Stimulated activated naive CD8-positive, alpha-beta T cell treated with anti-CD3 and anti-CD28 coated beads, Interleukin-15, Interleukin-2, amounts not matched to agents 100 ng/mL and 50 ng/mL, for 24 hours (primary cell): Measurements from ENCODE around the gene SERPINB5.
"Not testable (repeated sequence)": the region's sequence is repeated elsewhere in the genome, so short reads cannot be mapped to it uniquely, and the experiment has no call there.

Experiments
- H3K27ac Mint-ChIP-seq: one replicate; pipeline ENCODE4 v1.8.0; 2021; ENCODE audit warnings: mild to moderate bottlenecking, mixed read lengths
- H3K27me3 Mint-ChIP-seq: one replicate; pipeline ENCODE4 v1.8.0; 2021; ENCODE audit warnings: mixed read lengths
- H3K36me3 Mint-ChIP-seq: one replicate; pipeline ENCODE4 v1.8.0; 2021; ENCODE audit warnings: low read depth, mixed read lengths
- H3K4me1 Mint-ChIP-seq: one replicate; pipeline ENCODE4 v1.8.0; 2021; ENCODE audit warnings: low read depth, mixed read lengths
- H3K4me3 Mint-ChIP-seq: one replicate; pipeline ENCODE4 v1.8.0; 2021; ENCODE audit warnings: mild to moderate bottlenecking, mixed read lengths
- H3K9me3 Mint-ChIP-seq: one replicate; pipeline ENCODE4 v1.8.0; 2021; ENCODE audit warnings: mixed read lengths

SERPINB5 gene

DNA sequence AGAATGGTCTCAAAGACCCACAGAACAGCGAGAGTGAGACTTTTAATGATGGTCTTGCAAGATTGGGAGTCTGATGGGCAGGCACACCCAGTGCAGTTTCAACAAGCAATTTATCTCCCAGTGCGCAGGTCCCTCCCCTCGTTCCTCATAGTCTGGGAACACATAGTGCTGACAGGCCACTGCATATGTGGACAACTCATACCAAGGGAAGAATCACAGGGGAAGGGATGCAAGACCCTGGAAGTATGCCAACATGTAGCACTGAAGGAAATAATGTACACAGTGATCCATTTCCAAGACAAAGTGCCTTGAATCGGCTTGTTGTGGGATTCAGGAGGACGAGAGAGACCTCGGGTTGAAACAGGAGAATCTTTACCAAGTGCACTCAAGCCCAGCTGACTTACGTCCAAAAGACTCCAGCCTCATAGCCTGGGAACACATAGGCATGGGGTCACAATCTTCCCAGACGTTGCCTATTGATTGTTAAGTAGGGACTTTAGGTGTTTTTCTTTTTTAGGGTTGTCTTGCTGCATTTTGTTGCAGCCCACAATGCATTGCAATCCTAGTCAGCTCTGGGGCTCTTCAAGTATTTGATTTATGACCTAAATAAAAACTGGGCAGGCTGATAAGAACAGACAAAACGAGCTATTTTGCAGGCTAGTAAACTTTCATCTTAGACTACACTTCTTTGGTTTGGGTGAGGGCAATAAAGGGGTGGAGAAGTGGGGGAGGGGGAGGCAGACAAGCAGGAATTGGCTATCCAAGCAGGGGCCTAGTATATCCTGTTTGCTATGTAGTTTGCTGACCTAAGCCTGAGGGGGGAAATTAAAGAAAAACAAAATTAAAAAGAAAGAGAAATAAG lies 24.7 kb upstream of the SERPINB5 start:
- Mint-ChIP-seq H3K4me1 (no peaks in the 10 kb centered on the region), H3K4me3 (no peak overlapping the region), H3K9me3 (no peaks in the 10 kb centered on the region), H3K36me3 (no peaks in the 10 kb centered on the region), H3K27ac (no peak overlapping the region), H3K27me3 (no peaks in the 10 kb centered on the region)

DNA sequence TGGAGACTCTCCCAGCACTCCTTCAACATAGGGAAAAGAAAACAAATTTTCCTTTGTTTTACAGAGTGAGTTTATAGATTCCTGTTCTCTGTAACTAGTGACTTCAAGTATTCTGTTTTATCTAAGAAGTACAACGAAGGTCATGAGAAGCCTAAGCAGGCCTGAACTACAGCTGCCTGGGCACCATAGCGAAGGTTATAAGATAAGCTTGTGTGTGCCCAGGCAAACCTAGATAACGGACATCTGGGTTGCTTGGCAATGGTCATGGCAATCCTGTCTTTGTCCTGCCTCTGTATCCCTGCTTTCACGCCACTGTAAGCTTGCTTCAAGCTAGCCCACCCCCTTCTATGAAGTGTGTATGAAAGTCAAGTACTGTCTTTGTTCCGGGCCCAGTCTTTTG lies 24.0 kb upstream of the SERPINB5 start:
- H3K36me3 Mint-ChIP-seq, H3K4me3 Mint-ChIP-seq, H3K27me3 Mint-ChIP-seq, H3K4me1 Mint-ChIP-seq, H3K27ac Mint-ChIP-seq, H3K9me3 Mint-ChIP-seq: not testable (repeated sequence)

DNA sequence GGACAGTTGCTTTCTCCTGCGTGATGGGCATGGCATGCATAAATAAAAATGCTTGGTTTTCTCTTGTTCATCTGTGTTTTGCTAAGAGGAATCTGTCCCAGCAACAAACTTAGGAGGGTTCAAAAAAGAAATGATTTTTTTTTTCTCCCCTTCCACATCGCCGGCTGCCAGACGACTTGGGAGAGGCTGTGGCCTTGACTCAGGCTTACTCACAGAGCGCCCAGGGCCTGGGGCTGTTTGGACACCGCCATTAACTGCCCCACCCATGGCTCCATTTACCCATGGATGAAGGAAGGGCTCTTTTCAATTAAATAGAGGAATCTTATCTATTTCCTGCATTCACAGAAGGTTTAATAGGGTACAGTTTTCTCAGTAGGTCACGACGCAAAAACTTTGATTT lies 22.3 kb upstream of the SERPINB5 start:
- Mint-ChIP-seq H3K9me3 (no peaks in the 10 kb centered on the region), H3K4me3 (no peak overlapping the region), H3K4me1 (no peaks in the 10 kb centered on the region), H3K27ac (no peak overlapping the region), H3K27me3 (no peaks in the 10 kb centered on the region), H3K36me3 (no peaks in the 10 kb centered on the region)

DNA sequence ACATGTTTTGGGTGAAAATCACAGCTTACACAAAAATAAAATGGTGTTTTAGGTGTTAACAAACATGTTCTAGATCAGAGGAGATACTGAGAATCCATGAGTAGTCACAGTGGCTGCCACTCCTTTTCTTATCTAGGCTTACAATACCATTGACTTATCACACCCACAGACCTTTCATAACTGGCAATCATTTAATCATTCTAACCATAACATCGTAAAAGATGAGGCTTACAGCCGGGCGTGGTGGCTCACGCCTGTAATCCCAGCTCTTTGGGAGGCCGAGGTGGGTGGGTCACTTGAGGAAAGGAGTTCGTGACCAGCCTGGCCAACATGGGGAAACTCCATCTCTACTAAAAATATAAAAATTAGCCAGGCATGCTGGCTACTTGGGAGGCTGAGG lies 18.8 kb upstream of the SERPINB5 start:
- Mint-ChIP-seq H3K9me3 (no peaks in the 10 kb centered on the region), H3K27ac (no peak overlapping the region), H3K27me3 (peaks cover 4% of the 10 kb centered on the region), H3K4me1 (no peaks in the 10 kb centered on the region), H3K36me3 (no peaks in the 10 kb centered on the region), H3K4me3 (no peak overlapping the region)

DNA sequence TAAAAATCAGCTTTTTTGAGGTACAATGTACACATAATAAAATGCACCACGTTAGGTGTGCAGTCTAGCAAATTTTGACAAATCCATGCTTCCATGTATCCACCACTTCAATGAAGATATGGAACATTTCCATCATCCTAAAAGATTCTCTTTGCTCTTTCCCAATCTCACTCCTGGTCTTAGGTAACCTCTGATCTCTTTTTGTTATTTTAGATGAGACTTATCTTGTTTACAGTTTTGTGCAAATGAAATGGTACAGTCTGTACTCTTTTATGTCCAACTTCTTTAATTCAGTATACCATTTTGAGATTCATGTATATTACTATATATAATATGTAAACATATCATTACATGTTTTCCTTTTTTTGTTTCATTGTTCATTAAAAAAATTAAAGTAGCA lies 16.3 kb upstream of the SERPINB5 start:
- Mint-ChIP-seq H3K27ac (no peak overlapping the region), H3K9me3 (no peaks in the 10 kb centered on the region), H3K36me3 (no peaks in the 10 kb centered on the region), H3K27me3 (peaks cover 16% of the 10 kb centered on the region), H3K4me1 (peaks cover 4% of the 10 kb centered on the region), H3K4me3 (no peak overlapping the region)

DNA sequence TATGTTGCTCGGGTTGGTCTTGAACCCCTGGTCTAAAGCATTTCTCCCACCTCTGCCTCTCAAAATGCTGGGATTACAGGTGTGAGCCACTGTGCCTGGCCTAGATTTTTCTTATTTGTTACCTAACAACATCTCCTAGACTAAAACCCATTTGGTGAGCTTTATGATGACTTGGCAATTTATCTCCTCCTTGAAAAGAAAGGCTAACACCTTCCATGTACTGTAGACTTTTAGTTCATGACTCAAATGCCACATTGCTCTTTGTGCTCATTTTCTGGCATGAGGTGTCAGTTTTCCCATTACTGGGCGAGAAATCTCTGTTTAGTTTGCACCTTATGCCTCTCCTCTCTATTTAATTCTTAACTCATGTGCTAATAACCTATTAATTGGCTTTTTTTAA lies 12.3 kb upstream of the SERPINB5 start:
- Mint-ChIP-seq H3K4me1 (peaks cover 4% of the 10 kb centered on the region), H3K27me3 (peaks cover 16% of the 10 kb centered on the region), H3K4me3 (no peak overlapping the region), H3K27ac (no peak overlapping the region), H3K9me3 (no peaks in the 10 kb centered on the region), H3K36me3 (no peaks in the 10 kb centered on the region)

DNA sequence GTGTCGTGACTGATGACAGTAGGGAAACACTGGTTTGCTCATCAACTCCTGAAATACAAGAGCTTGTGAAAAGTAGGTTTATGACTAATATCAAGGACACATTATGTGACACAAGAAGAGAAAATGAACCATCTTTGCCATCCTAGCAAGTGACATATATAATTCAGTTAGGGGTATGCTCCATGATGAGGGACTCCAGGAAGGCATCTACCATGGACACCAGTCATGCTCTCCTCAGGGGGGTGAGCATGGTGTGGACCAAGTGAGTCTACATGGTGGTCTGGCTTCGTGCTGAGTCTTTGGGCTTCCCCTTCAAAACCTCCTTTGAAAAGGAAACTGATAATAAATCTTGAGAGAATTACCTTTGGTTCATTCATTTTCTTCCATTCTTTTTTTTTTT lies 11.7 kb upstream of the SERPINB5 start:
- H3K9me3 Mint-ChIP-seq: no peaks in the 10 kb centered on the region
- no peak overlapping the region for H3K27ac Mint-ChIP-seq
- peaks cover 4% of the 10 kb centered on the region for H3K4me1 Mint-ChIP-seq
- H3K36me3 Mint-ChIP-seq: no peaks in the 10 kb centered on the region
- H3K4me3 Mint-ChIP-seq: no peak overlapping the region
- peaks cover 16% of the 10 kb centered on the region for H3K27me3 Mint-ChIP-seq

DNA sequence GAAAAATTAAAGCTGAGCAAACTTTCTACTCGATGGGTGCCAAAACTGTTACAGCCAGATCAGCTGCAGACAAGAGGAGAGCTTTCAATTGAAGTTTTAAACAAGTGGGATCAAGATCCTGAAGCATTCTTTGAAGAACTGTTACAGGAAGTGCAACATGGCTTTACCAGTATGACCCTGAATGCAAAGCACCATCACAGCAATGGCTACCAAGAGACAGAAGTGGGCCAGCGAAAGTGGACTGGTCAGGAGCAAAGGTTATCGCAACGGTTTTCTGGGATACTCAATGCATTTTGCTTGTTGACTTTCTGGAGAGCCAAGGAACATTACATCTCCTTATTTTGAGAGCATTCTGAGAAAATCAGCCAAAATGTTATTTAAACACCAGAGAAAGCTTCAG lies 9.1 kb upstream of the SERPINB5 start:
- Mint-ChIP-seq H3K27me3 (peaks cover 12% of the 10 kb centered on the region), H3K4me1 (peaks cover 4% of the 10 kb centered on the region), H3K36me3 (no peaks in the 10 kb centered on the region), H3K9me3 (no peaks in the 10 kb centered on the region), H3K4me3 (no peak overlapping the region), H3K27ac (no peak overlapping the region)

DNA sequence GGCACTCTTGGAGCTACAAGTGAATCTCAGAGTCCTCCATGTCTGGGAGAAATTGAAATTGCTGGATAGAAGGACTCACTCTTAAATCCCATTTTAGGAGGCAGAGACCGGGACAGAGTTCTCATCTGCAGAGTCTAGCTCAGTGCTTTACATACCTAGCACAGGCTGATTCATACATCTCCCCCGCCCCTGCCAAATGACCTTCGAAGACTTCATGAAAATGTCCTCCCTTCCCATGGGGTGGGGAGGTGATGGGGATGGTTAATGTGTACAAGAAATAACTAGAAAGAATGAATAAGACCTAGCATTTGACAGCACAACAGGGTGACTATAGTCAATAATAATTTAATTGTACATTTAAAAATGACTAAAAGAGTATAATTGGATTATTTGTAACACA lies 8.2 kb upstream of the SERPINB5 start:
- no peaks in the 10 kb centered on the region for H3K36me3 Mint-ChIP-seq
- H3K9me3 Mint-ChIP-seq: no peaks in the 10 kb centered on the region
- no peak overlapping the region for H3K27ac Mint-ChIP-seq
- H3K27me3 Mint-ChIP-seq: peaks cover 8% of the 10 kb centered on the region
- no peak overlapping the region for H3K4me3 Mint-ChIP-seq
- peaks cover 4% of the 10 kb centered on the region for H3K4me1 Mint-ChIP-seq

DNA sequence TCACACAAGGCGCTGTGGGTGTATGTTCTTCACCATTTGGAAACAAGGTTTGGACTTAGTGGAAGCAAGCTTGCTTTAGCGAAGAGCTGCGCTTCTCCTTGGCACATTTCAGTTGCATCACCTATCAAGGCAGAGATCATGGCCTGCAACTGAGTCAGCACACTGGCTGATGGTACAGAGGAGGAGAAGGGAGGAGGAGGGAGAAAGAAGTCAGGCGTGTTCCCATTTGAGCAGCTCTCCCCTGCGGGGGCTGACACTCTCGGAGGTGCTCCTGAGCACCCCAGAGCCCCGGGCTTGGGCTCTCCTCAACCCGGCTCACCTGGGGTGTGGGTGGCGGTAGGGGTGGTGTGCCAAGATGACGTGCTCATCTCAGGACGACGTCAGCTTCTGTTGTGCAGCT lies 6.0 kb upstream of the SERPINB5 start:
- Mint-ChIP-seq H3K27me3 (no peaks in the 10 kb centered on the region), H3K36me3 (no peaks in the 10 kb centered on the region), H3K4me3 (no peak overlapping the region), H3K4me1 (no peaks in the 10 kb centered on the region), H3K9me3 (no peaks in the 10 kb centered on the region), H3K27ac (no peak overlapping the region)

DNA sequence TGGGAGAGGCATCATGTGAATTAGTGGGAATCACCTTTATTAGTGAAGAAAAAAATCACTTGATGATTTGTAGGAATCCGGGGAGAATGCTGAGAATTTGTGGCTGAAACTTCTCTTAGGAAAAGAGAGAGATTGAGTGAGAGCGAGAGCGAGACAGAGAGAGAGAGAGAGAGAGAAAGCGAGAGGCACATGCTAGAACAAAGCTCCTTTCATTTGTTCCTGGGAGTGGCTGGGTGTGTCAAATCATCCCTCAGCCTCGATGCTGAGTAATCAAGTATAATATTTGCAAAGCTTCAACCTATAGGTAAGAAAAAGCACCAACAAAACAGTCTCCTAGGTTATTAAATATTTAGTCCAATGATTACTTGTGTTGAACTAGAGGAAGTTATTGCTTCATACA lies 4.4 kb upstream of the SERPINB5 start:
- Mint-ChIP-seq H3K4me3 (no peak overlapping the region), H3K9me3 (no peaks in the 10 kb centered on the region), H3K4me1 (no peaks in the 10 kb centered on the region), H3K36me3 (no peaks in the 10 kb centered on the region), H3K27me3 (peaks cover 4% of the 10 kb centered on the region), H3K27ac (no peak overlapping the region)

DNA sequence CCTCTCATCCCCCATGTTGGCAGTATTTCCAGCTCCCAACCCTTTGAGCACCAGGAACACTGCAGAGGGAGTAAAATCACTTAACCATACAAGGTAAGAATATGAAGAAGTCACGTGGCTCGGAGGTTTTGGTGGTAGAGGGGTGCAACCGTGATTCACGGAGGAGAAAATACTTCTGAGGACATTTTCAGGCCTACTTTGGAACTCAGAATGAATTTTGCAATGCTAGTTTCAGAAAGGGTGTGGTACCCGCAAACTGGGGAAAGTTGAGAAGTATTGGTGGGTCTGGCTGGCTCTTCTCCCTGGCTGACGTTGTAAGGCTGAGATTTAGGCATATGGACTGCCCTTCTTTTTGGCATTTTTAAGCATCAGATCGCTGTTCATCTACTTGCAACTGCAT lies 442 bp downstream of the SERPINB5 start:
- Mint-ChIP-seq H3K27ac (no peak overlapping the region), H3K9me3 (no peaks in the 10 kb centered on the region), H3K4me1 (no peaks in the 10 kb centered on the region), H3K36me3 (no peaks in the 10 kb centered on the region), H3K4me3 (no peak overlapping the region), H3K27me3 (peaks cover 17% of the 10 kb centered on the region)

DNA sequence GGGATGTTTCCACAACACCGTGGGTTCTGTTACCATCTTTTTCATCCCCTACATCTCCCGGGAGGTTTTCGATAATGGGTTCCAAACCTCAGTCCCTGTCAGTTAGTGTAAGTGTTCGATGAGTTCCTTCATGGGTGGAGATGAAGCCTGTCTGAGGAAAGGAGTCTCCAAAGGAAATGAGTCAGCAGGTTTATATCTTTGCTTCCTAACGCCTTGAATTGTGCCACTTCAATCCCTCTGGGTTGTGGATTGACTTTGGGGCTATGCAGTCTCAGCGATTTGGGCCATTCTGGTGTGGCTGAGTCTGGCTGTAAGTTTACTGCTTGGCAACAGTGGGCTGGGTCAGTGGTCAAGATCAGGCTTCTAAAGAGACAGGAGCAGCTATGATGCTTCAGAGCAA lies 1.2 kb downstream of the SERPINB5 start:
- Mint-ChIP-seq H3K36me3 (no peaks in the 10 kb centered on the region), H3K27ac (no peak overlapping the region), H3K9me3 (no peaks in the 10 kb centered on the region), H3K4me1 (no peaks in the 10 kb centered on the region), H3K4me3 (no peak overlapping the region), H3K27me3 (peaks cover 17% of the 10 kb centered on the region)

DNA sequence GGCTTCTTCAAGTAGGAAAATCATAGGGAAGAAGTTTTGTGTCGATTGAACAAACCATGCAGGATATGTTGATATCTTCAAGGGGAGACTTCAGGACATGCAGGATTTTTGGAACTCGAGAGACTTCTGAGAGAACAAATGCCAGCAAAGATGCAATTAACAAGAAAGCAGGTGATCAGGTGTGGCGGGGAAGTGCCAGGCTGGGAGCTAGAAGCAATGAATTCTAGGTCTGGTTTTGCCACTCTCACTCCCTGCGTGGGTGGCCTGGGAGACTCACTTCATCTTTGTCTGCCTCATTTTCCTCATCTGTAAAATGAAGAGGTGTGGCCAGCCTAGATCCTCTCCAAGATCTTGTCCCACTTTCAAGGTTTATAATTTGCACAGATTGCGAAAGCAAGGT lies 3.1 kb downstream of the SERPINB5 start:
- no peak overlapping the region for H3K4me3 Mint-ChIP-seq
- no peaks in the 10 kb centered on the region for H3K36me3 Mint-ChIP-seq
- H3K9me3 Mint-ChIP-seq: no peaks in the 10 kb centered on the region
- no peaks in the 10 kb centered on the region for H3K4me1 Mint-ChIP-seq
- peaks cover 17% of the 10 kb centered on the region for H3K27me3 Mint-ChIP-seq
- no peak overlapping the region for H3K27ac Mint-ChIP-seq

DNA sequence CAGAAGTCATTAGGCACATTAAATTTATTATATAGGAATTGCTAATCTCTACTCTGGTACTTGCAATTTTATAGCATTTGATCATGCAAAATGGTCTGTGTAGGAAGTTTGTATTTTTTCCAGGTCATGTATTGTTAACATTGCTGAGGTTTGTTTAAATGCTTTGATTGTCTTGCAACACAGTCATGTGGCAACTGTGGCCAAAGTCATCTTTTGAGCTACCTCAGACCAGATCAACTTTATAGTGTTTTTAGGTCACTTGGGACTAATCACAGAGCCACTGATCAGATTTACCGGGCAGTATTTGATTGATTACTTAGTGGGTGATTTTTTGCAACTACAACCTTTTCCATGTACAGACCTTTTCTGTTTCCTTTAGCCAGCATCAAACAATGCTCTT lies 3.7 kb downstream of the SERPINB5 start:
- Mint-ChIP-seq H3K27me3 (peaks cover 21% of the 10 kb centered on the region), H3K9me3 (no peaks in the 10 kb centered on the region), H3K36me3 (no peaks in the 10 kb centered on the region), H3K27ac (no peak overlapping the region), H3K4me1 (no peaks in the 10 kb centered on the region), H3K4me3 (no peak overlapping the region)

DNA sequence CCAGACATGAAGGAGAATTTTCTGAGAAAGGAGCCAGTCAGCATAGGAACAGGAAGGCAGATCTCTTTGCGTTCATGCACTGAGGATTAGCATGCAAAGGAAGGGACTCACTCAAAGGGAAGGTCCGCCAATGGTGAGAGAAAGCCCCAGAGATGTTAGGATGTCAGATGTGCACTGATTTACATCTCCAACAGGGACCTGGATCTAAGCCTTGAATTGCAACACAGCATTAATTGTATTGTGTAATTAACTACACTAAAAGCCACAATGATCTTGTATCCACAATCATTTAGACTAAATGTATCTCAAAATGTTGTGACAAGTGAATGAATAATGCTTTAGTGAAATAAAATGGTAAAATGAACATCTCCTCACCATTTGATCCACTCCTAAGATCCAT lies 4.2 kb downstream of the SERPINB5 start:
- H3K36me3 Mint-ChIP-seq: no peaks in the 10 kb centered on the region
- no peaks in the 10 kb centered on the region for H3K4me1 Mint-ChIP-seq
- H3K9me3 Mint-ChIP-seq: no peaks in the 10 kb centered on the region
- no peak overlapping the region for H3K27ac Mint-ChIP-seq
- H3K27me3 Mint-ChIP-seq: peaks cover 21% of the 10 kb centered on the region
- no peak overlapping the region for H3K4me3 Mint-ChIP-seq
